Measurements from ENCODE around the gene CPNE9.
"Not testable (repeated sequence)": the region's sequence is repeated elsewhere in the genome, so short reads cannot be mapped to it uniquely, and the experiment has no call there.

- not testable (repeated sequence) for TF ChIP-seq CTBP1 (IDR thresholded peaks at IDR 0.05; ENCODE audit: borderline replicate concordance); SP1 (IDR thresholded peaks at IDR 0.05); FOXK2 (IDR thresholded peaks at IDR 0.05); PKNOX1 (IDR thresholded peaks at IDR 0.05); SUZ12 (IDR thresholded peaks at IDR 0.05); BHLHE40 (IDR thresholded peaks at IDR 0.05; ENCODE audit: borderline replicate concordance); FOXM1 (IDR thresholded peaks at IDR 0.05; ENCODE audit: borderline replicate concordance); HDGF (IDR thresholded peaks at IDR 0.05; ENCODE audit: borderline replicate concordance); TARDBP (IDR thresholded peaks at IDR 0.05); ELF4 (IDR thresholded peaks at IDR 0.05); FOXA1 (IDR thresholded peaks at IDR 0.05)
These were observed 67.4 kb downstream of the CPNE9 start for GRCh38 chr3:9771007-9771406.
